ENCODE results near the gene PRR19. TPM values are rescaled to one million over a fixed set of nuclear protein-coding genes. Genes with fewer than 3 reads are reported as not detected.

PRR19 gene
- polyA plus RNA-seq, 1 donor = 1.5 TPM

- no peak for DNase-seq
Observed at GRCh38 chr19:42295342-42295741, 6.6 kb upstream of the PRR19 start.

- DNase-seq = peak; percentile 74
Observed at GRCh38 chr19:42295831-42296525, 6.0 kb upstream of the PRR19 start.

- no peak for DNase-seq
Observed at GRCh38 chr19:42297039-42297438, 4.9 kb upstream of the PRR19 start.

GRCh38 chr19:42303101-42303464 lies 1.2 kb downstream of the PRR19 start:
- no peak for DNase-seq

- no peak for DNase-seq
Observed at GRCh38 chr19:42303876-42304275, 1.9 kb downstream of the PRR19 start.

- no peak for DNase-seq
Observed at GRCh38 chr19:42306646-42307045, 4.7 kb downstream of the PRR19 start.

GRCh38 chr19:42309686-42310085 lies 7.8 kb downstream of the PRR19 start:
- no peak for DNase-seq

- no peak for DNase-seq
Observed at GRCh38 chr19:42311657-42312056, 9.7 kb downstream of the PRR19 start.

- no peak for DNase-seq
Observed at GRCh38 chr19:42312370-42312769, 10.4 kb downstream of the PRR19 start.

GRCh38 chr19:42313096-42313839 lies 11.3 kb downstream of the PRR19 start, which contains the start of gene TMEM145:
TSS of gene TMEM145 (plus strand) at chr19:42313309. CDS start at chr19:42313377, 68 bp downstream.
- DNase-seq = no peak

- no peak for DNase-seq
Observed at GRCh38 chr19:42313840-42314755, 12.2 kb downstream of the PRR19 start.

GRCh38 chr19:42315024-42315423 lies 13.1 kb downstream of the PRR19 start:
- DNase-seq = no peak

GRCh38 chr19:42316223-42317211 lies 14.6 kb downstream of the PRR19 start:
- DNase-seq = no peak

GRCh38 chr19:42317535-42317934 lies 15.6 kb downstream of the PRR19 start:
- DNase-seq = no peak

GRCh38 chr19:42322305-42322704 lies 20.4 kb downstream of the PRR19 start:
- DNase-seq = no peak

GRCh38 chr19:42323473-42323851 lies 21.5 kb downstream of the PRR19 start:
- DNase-seq = no peak

GRCh38 chr19:42323852-42324654 lies 22.1 kb downstream of the PRR19 start:
- DNase-seq = no peak

GRCh38 chr19:42324655-42325307 lies 22.8 kb downstream of the PRR19 start:
- no peak for DNase-seq

GRCh38 chr19:42325308-42325895 lies 23.5 kb downstream of the PRR19 start, which contains the start of gene MEGF8:
TSS of gene MEGF8 (plus strand) at chr19:42325635. CDS start at chr19:42326244, 609 bp downstream.
- peak; percentile 99 for DNase-seq
